ENCODE results near the gene MGAT3. TPM values are rescaled to one million over a fixed set of nuclear protein-coding genes. Genes with fewer than 3 reads are reported as not detected.
A peak's percentile ranks its signal among the peaks of the same experiment; 100 is the strongest.

Gene MGAT3
- total RNA-seq, 1 donor from 2014 or later, result 47.0 TPM

- Mint-ChIP-seq H3K4me3 (peak overlapping the region; percentile 98), H3K36me3 (peaks cover 5% of the 10 kb centered on the region), H3K27me3 (no peaks in the 10 kb centered on the region), H3K9me3 (no peaks in the 10 kb centered on the region), H3K4me1 (ENCODE audit: unreplicated experiment) (peaks cover 53% of the 10 kb centered on the region), H3K27ac (peak overlapping the region; percentile 97)
- TF ChIP-seq CTCF (conservative IDR thresholded peaks at IDR 0.05), result peak; percentile 47
- no peak for DNase-seq (ENCODE audit: extremely low spot score, unreplicated experiment)
Observed at GRCh38 chr22:39530692-39531331, 74.0 kb downstream of the MGAT3 start.

- peak; percentile 97 for DNase-seq (ENCODE audit: extremely low spot score, unreplicated experiment)
- no peaks in the 10 kb centered on the region for H3K27me3 Mint-ChIP-seq
- H3K36me3 Mint-ChIP-seq, result peaks cover 5% of the 10 kb centered on the region
- peak within 1 kb of the TSS; percentile 97 for H3K27ac Mint-ChIP-seq
- no peaks in the 10 kb centered on the region for H3K9me3 Mint-ChIP-seq
- H3K4me3 Mint-ChIP-seq, result peak within 1 kb of the TSS; percentile 98
- TF ChIP-seq CTCF (conservative IDR thresholded peaks at IDR 0.05), result no peak
- H3K4me1 Mint-ChIP-seq (ENCODE audit: unreplicated experiment), result peaks cover 51% of the 10 kb centered on the region
Observed at GRCh38 chr22:39532215-39533073, 75.6 kb downstream of the MGAT3 start, which contains the start of gene RPS19BP1. RPS19BP1 (minus strand) TSS chr22:39532748; CDS start chr22:39532738, 10 bp downstream.

GRCh38 chr22:39534092-39534506 is 77.3 kb downstream of the MGAT3 start:
- Mint-ChIP-seq H3K4me1 (ENCODE audit: unreplicated experiment) (peaks cover 36% of the 10 kb centered on the region), H3K27ac (peak overlapping the region; percentile 35), H3K4me3 (peak overlapping the region; percentile 68), H3K27me3 (no peaks in the 10 kb centered on the region), H3K9me3 (no peaks in the 10 kb centered on the region), H3K36me3 (peaks cover 5% of the 10 kb centered on the region)
- TF ChIP-seq CTCF (conservative IDR thresholded peaks at IDR 0.05), result no peak
- DNase-seq (ENCODE audit: extremely low spot score, unreplicated experiment), result no peak

- Mint-ChIP-seq H3K4me3 (peak overlapping the region; percentile 68), H3K9me3 (no peaks in the 10 kb centered on the region), H3K36me3 (peaks cover 4% of the 10 kb centered on the region), H3K4me1 (ENCODE audit: unreplicated experiment) (peaks cover 31% of the 10 kb centered on the region), H3K27ac (peak overlapping the region; percentile 35), H3K27me3 (no peaks in the 10 kb centered on the region)
- DNase-seq (ENCODE audit: extremely low spot score, unreplicated experiment), result peak; percentile 94
- peak; percentile 99 for TF ChIP-seq CTCF (conservative IDR thresholded peaks at IDR 0.05)
Observed at GRCh38 chr22:39534591-39535356, 78.0 kb downstream of the MGAT3 start.

GRCh38 chr22:39535357-39535725 is 78.5 kb downstream of the MGAT3 start:
- Mint-ChIP-seq H3K4me1 (ENCODE audit: unreplicated experiment) (peaks cover 27% of the 10 kb centered on the region), H3K27ac (no peak overlapping the region), H3K4me3 (no peak overlapping the region), H3K36me3 (no peaks in the 10 kb centered on the region), H3K27me3 (peaks cover 2% of the 10 kb centered on the region), H3K9me3 (no peaks in the 10 kb centered on the region)
- no peak for DNase-seq (ENCODE audit: extremely low spot score, unreplicated experiment)
- no peak for TF ChIP-seq CTCF (conservative IDR thresholded peaks at IDR 0.05)

Measured in type B pancreatic cell (in vitro differentiated cells).